ENCODE measurements around the gene KRT4.

KRT4 gene

DNA sequence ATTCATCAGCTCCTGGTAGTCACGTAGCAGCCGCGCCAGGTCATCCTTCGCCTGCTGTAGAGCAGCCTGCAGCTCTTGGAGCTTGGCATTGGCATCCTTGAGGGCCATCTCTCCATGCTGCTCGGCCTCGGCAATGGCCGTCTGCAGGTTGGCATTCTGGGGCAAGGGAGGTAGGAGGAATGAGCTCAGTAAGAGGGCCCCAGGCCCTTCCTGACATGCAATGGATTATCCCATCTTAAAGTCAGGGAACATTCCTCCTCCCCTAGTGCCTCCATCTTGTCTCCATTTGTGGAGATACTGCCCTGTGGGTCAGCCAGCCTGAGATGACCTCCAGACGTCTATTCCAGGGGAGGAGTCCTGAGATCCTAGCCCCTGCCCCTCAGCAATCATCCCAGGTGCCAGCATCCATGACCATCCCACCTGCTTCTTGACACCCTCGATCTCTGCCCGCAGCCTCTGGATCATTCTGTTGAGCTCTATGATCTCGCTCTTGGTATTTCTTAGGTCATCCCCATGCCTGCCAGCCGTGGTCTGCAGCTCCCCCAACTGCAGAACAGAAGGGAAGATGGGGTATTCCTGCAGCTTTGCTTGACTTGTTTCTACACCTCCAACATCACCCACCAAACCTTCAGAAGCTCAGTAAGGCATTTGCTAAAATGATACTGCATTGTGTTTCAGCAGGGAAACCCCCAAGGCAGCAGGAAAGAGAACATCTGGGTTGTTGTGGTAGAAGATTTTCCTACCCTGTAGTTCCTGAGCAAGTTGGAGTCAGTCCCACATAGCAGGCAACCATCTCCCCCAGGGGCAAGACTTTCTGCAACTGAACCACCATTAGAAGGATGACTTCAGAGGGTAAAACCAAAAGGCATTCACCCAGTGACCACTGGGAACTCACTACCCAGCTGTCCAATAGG is 22.4 kb downstream of the KRT4 start:
- FAIRE-seq: no peak

DNA sequence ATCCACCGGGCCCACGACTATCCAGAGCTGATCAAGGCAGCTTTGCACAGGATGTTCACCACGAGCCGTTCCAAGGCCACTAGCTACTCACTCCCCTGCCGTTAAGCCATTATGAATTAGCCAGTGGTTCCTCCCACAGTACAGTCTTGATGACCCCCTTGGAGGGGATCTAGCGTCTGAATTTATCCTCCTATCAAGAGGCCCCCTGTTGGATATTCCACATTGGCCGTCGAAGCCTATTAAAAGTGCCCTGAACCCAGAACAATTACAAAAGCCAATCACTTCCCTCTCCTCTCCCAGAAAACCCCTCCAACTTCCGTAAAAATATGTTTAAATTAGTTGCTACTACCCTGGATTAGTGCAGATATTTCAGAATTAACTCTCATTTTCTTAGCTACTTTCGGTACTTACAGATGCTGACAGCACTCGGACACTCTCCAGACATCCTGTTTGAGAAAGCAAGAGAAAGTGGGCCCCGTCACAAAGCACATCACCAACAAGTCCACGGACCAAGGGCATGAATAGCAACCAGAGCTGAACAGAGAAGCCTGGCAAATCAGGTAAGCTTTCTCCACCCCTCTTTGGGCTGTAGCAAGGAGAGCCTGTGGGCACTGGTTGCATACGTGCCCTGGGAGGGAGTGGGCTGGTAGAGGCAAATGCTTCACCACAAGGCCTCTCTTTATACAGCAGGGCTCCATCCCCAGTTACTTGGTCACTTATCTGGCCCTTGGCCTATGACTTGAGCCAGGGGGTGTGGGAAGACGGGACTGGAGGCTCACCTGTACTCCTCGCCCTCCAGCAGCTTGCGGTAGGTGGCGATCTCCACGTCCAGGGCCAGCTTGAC is 23.3 kb downstream of the KRT4 start:
- FAIRE-seq: no peak

DNA sequence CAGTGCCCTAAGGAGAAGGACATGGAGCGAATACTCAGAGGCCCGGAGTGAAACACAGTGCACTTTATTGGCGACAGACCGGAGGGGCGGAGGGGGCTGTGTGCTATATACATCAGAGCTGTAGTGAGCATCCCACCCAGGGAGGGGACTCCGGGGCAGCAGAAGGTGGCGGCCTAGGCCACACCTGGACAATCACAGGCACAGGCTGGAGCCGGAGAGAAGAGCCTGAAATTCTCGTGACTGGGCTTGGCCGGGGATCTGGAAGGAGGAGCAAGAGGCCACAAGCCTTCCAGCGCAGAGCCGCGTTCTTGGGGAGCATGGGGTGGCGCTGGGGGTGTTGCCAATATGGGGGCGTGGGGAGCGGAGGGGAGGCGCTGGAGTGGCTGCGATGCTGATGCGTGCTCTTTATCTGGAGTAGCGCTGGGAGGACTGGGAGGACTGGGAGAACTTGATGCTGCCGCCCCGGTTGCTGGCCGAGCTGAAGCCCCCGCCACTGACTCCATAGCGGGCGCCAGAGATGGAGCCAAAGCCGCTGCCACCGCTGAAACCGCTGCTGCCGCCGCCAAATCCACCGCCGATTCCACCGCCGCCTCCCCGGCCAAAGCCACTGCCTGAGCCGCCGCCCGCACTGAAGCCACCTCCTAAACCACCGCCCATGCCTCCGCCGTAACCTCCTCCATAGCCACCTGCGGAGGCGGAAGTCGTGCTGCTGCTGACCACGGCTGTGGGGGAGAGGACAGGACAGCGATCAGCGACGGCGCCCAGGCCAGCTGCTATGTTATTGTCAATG is 24.1 kb downstream of the KRT4 start:
- FAIRE-seq: no peak

DNA sequence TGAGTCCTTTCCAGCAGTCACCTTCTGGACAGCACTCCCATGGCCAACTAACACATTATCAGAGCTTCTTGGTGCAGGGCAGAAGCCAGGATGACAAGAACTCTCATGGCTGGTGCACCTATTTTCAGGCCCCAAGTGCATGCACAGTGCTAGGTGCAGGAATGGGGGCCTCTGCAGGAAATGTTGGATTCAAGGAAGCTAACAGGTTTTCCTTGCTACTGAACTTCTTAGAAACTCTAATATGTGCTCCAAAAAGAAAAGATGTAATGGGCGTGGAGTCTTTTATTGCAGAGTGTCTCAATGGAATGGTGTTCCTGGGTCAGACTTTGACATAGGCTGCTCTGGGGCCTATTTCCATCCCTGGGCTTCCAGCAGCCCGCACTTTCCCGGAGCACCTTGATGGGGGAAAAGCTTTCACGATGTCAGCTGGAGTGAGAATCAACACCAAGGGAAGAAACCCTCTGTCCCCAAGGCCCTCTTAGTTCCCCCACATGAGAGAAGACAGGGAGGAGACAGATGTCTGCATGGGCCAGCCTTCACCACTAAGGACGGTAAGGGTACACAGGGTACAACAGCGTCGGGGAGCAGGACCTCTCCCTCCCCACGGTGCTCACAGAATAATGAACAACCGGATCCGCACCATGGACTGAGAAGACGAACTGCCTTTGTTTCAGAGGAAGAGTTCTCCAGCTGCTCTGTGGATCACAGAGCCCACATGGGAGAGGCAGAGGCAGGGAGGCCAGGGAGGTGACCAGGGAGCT is 24.9 kb downstream of the KRT4 start:
- no peak for FAIRE-seq

DNA sequence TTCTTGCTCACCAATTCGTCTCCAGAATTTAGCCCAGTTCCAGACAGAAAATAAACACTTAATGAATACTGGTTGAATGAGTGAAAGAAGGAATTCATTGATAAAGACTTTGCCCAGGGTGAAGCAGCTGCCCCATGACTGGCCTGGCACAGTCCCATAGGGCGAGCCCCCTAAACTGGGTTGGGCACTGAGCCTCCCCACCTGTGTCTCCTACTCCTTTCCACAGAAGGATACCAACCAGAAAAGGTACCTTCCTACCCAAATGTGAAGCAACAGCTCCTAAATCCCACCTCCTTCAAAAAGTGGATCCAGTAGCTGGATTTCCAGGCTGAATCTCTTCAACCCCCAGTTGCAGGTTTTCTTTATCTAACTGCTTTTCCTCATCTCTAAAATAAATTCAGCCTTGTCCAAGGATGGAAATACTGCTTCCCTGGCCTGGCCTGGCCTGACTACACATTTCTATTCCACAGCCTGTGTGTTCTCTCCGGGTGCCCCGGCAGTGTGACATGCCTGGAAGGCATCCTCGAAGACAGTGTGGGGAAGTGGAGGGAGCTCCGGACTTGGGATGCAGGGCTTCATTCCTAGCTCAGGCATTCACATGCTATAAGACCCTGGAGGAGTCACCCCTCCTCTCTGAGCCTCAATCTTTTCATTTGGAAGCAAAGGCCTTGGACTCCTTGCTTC is 25.6 kb downstream of the KRT4 start:
- FAIRE-seq: no peak

DNA sequence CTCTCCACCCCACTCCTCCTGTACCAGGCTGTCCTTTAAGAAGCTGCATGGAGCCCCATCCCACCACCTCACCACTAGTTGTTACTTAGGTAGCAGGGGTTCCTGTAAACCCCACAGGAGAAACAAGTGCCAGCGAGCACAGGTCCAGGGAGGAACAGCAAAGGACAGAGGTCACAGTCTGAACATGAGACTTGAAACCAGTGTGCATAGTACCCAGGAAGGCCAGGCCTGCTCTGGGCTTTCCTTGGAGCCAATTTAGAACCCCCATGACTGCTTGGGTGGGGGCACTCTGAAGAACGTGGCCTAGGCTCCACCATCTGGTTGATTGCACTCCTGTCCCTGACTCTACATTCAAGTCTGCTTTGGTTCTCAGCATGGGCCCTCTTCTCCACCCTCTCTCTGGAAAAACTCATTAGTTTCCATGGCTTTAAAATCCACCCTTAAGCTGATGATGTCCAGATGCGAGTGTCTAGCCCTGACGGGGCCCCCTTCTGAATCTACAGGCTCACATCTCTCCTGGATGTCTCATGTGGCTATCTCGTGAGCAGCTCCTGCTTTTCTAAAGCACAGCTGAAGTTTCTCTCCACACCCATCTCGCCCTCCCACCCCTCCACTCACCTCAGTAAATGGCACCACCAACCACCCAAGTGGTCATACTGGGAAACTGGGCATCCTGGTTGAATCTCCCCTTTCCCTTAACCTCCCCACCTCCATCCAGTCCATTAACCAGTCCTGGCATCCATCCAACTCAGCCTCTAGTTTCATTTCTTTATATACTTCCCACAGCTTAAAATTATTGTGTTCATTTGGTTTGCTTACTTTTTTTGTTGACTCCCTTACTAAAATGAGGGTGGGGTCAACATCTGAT is 26.4 kb downstream of the KRT4 start:
- no peak for FAIRE-seq

DNA sequence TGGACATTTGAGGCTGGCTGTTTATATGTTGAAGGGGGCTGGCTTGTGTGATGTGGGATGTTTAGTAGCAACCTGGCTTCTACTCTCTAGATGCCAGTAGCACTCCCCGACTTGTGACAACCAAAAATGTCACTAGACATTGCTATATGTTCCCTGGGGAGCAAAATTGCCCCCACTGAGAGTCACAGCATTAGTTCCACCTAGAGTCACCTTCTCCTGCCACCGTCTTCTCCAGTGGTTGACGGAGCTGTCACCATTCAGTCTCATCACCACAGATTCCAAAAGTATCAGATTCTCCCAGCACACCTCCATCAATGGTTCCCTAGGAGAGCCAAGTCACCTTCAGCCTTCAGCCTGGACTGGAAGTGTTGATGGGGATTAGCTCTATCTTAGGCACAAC is 29.0 kb downstream of the KRT4 start:
- FAIRE-seq: no peak

DNA sequence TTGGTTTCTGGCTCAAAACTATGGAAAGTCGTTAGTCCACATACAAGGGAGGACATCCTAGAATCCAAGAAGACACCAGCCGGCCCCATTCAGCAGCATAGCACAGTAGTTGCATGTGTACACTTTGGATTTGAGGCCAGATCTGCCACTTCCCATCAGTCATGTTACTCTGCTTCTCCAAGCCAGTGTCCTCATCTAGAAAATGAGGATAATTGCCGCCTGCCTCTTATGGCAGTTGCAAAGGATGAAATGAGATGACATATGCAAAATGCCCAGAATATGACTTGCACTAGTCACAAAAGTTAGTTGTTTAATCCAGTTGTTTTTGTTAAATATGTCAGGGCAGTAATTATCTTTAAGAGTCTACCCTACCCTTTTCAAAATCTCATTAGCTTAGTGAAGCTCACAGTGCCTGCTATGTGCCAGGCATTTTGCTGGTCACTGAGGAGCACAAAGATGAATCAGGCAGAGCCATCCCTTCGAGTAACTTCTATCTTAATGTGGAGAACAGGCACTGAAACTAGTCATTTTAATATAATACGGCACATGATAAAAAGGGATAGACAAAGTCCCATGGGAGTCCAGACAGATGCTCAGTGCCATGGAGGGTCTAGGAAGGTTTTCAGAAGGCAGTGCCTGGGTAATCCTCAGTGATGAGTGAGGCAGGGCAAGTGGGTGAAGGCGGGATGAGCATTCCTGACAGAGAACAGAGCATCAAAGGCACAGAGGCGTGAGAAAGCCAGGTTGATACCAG is 30.2 kb downstream of the KRT4 start:
- no peak for FAIRE-seq

DNA sequence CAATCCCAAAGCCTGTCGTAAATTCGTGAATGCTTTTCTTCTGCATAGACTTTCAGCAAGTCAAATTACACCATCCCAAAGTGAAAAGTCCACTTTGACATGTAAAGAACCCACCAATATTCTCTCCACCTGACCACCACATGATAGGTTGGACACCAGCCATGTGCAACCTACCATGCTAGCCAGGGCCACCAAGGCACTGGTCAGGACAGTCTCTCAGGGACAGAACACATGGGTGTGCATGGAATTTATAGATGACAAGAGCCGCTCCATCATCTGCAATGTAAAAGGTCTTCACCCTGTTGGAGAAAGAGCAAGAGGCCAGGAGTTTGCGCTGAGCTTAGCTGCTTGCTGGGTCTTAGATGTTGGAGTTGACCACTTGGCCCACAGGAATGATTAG is 31.4 kb downstream of the KRT4 start:
- no peak for FAIRE-seq

DNA sequence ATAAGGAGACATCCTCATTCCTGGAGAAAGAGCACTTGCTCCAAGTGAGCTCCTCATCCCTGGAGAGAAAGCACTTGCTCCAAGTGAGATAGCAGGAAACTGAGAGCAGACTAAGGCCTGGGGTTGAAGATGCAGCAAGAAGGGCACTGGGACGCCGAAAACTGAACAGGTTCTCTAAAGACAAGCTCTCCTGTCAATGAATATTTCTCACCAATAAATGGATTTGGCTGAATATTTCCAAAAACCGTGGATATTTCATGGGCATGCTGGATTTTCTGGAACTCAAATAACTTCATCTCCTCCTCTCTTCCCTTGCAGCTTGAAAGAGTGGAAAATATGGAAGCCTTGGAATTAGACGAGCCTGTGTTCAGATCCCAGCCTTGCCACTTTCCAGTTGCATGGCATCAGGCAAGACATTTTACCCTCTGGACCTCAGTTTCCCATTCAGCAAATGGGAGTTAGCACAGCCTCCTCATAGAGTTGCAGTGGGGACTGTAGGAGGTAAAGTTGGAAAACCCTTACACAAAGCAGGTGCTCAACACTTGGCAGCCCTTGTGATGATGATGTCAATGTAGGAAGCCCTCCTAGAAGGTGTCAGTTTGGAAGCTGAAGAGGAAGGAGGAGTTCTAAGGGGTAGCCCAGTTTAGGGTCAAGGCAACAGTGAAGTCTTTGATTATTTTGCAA is 32.4 kb downstream of the KRT4 start:
- no peak for FAIRE-seq

DNA sequence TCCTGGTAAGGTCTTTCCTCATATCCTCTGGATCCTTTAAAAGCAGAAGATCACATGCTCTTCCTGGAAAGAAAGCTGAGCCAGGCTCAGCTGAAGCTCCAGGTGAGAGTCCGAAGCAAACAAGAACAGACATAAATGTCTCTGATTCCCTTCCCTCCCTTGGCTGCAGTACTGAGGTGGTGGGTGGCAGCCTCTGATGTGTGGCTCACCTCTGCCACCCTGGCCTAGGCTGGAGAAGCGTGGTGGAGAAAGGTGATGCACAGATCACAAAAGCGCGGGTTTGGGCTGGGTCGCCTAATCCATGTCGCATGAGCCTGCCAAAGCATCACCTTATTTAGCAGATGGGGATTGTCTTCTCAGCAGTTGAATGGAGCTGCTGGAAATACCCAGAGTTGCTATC is 34.0 kb downstream of the KRT4 start:
- FAIRE-seq: no peak

DNA sequence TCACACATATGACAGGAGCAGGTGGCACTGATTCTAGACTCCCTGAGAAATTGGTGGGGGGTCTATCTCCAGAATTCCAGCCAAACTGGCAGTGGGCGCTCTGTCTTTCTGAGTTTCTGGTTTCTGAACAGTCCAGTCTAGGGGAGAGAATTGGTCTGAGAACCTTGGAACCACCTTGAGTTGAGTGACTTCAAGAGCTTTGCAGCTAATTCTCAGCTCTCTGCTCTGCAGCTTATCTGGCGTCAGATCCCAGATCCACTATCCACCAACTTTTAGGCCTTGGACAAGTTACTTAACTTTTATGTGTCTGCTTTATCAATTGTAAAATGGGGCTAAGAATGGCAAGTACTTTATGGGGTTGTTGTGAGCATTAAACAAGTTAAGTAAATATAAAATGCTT is 35.1 kb downstream of the KRT4 start:
- FAIRE-seq: no peak

DNA sequence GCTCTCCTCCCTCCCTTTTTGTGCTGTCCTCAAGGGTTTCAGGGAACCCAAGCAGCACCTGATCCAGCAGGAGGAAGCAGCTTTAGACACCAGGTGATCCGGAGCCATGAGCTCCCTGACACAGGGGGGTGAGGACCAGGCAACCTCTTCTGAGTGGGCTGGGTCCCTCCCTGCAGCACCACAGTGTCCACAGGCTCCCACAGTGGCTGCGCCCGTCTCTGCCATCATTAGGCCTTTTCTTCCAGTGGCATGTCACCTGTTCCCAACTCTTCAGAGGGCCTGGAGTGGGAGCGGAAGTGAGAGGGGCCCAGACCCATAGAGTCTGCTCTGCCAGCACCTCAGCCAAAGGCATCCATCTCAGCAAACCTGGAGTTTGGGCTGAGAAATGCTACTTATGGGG is 36.4 kb downstream of the KRT4 start:
- FAIRE-seq: no peak

DNA sequence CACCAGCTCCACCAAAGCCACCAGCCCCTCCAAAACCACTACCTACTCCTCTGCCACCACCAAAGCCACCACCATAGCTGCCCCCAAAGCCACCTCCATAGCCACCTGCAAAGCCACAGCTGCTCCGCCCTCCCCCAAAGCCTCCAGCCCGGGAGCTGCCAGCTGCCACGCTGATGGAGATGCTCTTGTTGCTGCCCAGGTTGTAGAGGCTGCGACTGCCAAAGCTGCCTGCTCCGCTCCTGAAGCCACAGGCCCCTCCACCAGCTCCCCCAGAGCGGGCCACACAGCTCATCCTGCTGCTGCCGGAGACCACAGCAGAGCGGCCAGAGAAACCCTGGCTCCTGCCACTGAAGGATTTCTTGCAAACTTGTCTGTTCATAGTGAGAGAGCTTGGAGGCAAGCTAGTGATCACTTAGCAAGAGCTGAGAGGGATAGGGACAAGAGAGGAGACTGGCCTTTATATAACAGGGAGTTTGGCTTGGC is 37.0 kb downstream of the KRT4 start, which contains the start of gene KRT76:
KRT76 (minus strand) TSS at position 433 of the 483 bp plus-strand sequence; CDS start at position 379, 54 bp downstream.
- no peak for FAIRE-seq

DNA sequence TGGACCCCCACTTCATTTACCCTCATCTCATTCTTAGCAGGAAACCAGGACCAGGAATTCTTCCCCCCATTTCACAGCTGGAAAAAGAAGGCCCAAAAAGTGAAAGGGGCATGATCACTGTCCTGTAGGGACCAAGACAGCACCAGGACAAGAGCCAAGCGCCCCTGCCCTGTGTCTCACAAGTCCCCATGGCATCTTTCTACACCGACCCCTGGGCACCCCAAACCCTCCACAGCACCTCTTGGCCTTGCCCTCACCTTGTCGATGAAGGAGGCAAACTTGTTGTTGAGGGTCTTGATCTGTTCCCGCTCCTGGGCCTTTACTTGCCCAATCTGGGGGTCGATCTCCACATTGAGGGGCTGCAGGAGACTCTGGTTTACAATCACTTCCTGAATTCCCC is 37.5 kb downstream of the KRT4 start:
- FAIRE-seq: no peak

DNA sequence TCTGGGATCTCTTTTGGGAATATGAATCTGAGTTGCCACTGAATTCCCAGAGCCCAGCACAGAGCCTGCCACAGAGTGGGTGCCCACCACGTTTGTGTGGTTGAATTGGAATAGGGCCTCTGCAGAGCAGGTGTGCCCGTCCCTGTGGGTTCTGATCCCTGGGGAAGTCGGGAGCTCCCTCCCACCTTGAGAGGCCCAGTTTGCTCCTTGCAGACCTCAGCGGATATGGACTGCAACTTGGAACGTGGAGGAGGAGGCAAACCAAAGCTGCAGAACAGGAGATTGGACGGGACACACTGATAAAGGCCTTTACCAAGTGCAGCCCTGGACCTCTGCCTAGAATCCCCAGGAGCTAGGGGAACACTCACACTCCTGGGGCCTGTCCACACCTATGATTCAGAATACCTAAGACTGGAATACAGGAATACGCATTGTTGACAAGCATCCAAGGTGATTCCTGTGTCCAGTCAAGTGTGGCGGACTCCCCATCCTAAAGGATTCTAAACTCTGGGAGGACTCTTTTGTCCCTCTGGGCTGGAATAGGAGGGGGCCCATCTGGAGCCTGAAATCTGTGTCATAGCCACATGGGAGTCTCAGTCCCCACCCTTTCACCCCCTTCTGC is 39.2 kb downstream of the KRT4 start:
- FAIRE-seq: no peak

DNA sequence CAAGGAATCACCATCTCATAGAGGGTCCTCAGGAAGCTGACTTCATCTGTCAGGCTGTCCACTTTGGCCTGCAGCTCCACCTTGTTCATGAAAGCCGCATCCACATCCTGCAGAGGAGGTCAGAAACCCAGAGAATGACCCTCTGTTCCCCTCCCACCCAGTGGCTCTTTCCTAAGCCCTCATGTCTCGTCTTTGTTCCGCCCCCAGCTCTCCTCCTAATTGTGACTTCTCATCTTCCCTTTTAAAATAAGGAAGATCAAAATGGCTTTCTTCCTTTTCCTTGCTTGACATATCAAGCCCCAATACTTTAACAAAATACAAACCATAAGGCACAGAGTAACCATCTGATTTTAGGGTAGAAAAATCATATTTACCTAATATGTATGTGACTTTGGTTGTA is 41.1 kb downstream of the KRT4 start:
- FAIRE-seq: no peak

DNA sequence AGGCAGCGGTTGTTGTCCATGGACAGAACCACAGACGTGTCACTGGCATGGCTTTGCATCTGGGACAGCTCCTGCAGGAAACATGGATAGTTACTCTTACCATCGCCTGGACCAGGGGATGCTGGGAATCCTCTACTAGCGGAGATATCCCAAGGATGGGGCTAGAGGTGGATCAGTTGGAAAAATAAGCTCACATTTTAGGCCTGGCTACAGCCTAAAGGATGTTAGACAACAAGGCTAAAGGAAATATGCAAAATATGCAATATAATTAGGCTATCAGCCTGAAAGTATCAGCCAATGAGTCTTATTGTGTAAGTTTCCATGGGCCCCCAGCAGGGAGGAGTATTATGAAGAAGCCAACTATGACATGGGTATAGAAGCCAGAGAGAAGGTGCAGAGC is 41.7 kb downstream of the KRT4 start:
- no peak for FAIRE-seq

DNA sequence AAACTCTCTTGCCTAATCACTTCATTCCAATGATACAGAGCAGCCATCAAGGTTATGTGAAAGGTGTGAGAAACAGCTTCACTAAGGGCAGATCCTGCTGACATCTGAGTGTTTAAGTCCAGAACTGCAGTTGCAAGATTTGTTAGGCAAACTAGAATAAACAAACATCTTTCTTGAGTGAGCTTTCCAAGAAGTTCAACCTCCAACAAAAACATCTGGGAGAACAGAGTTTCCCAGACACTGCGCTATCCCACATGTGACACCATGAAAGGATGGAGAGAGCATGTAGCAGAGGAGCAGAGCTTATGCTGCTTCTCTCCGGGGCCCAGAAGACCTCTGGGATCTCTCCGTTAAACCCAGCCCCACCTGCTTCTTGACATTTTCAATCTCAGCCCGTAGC is 42.4 kb downstream of the KRT4 start:
- no peak for FAIRE-seq

Measured in A204.1 (cell line).